ENCODE measurements around the gene CENPW.

DNA sequence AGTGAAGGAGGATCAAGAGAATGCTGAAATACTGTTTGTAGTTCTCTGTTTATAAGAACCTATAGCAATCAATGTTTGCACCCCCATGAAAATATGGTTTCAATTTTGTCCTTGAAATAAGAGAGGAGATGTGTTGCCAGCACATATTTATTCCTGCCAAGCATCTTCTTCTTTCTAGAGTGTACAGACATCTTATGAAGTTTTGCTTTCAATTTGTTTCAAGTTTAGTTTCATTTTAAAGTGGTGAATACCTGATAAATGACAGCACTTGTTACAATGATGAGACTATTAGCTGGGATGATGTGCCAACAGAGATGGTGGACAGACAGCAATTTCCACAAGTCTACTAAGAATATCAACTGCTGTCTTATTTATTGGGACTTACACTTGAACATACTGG lies 39.2 kb upstream of the CENPW start:
- TF ChIP-seq, protein P1, sequence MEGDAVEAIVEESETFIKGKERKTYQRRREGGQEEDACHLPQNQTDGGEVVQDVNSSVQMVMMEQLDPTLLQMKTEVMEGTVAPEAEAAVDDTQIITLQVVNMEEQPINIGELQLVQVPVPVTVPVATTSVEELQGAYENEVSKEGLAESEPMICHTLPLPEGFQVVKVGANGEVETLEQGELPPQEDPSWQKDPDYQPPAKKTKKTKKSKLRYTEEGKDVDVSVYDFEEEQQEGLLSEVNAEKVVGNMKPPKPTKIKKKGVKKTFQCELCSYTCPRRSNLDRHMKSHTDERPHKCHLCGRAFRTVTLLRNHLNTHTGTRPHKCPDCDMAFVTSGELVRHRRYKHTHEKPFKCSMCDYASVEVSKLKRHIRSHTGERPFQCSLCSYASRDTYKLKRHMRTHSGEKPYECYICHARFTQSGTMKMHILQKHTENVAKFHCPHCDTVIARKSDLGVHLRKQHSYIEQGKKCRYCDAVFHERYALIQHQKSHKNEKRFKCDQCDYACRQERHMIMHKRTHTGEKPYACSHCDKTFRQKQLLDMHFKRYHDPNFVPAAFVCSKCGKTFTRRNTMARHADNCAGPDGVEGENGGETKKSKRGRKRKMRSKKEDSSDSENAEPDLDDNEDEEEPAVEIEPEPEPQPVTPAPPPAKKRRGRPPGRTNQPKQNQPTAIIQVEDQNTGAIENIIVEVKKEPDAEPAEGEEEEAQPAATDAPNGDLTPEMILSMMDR (conservative IDR thresholded peaks at IDR 0.05; ENCODE audit: low read depth in 2 of 2): no peak
- TF ChIP-seq ZNF331 (CRISPR knock-in tag; IDR thresholded peaks at IDR 0.05; ENCODE audit: low read depth): no peak
- no peak for TF ChIP-seq EZH2 (IDR thresholded peaks at IDR 0.05; ENCODE audit: low read depth, unreplicated experiment)
- no peak for TF ChIP-seq NANOG (IDR thresholded peaks at IDR 0.05; ENCODE audit: borderline replicate concordance)
- no peak for TF ChIP-seq EZH2phosphoT487 (IDR thresholded peaks at IDR 0.05; ENCODE audit: unreplicated experiment)
- no peak for TF ChIP-seq JUNB (IDR thresholded peaks at IDR 0.05; ENCODE audit: unreplicated experiment)
- no peak for TF ChIP-seq POLR2AphosphoS5 (IDR thresholded peaks at IDR 0.05; ENCODE audit: low read depth)
- TF ChIP-seq, protein P2, sequence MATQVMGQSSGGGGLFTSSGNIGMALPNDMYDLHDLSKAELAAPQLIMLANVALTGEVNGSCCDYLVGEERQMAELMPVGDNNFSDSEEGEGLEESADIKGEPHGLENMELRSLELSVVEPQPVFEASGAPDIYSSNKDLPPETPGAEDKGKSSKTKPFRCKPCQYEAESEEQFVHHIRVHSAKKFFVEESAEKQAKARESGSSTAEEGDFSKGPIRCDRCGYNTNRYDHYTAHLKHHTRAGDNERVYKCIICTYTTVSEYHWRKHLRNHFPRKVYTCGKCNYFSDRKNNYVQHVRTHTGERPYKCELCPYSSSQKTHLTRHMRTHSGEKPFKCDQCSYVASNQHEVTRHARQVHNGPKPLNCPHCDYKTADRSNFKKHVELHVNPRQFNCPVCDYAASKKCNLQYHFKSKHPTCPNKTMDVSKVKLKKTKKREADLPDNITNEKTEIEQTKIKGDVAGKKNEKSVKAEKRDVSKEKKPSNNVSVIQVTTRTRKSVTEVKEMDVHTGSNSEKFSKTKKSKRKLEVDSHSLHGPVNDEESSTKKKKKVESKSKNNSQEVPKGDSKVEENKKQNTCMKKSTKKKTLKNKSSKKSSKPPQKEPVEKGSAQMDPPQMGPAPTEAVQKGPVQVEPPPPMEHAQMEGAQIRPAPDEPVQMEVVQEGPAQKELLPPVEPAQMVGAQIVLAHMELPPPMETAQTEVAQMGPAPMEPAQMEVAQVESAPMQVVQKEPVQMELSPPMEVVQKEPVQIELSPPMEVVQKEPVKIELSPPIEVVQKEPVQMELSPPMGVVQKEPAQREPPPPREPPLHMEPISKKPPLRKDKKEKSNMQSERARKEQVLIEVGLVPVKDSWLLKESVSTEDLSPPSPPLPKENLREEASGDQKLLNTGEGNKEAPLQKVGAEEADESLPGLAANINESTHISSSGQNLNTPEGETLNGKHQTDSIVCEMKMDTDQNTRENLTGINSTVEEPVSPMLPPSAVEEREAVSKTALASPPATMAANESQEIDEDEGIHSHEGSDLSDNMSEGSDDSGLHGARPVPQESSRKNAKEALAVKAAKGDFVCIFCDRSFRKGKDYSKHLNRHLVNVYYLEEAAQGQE (IDR thresholded peaks at IDR 0.05; ENCODE audit: unreplicated experiment): no peak
- no peak for TF ChIP-seq STAT1 (IDR thresholded peaks at IDR 0.05; ENCODE audit: unreplicated experiment)
